Endothelial cell of umbilical vein (primary cell): Measurements from ENCODE around the gene METTL8.

Experiments used
- CTCF ChIP-seq, 2 donors: IDR thresholded peaks; 1 replicate in 1 of 2; 2 replicates in 1 of 2; pipeline ENCODE4 v1.5.1; 2011; ENCODE audit warnings: low read length in 2 of 2, mild to moderate bottlenecking in 2 of 2, moderate library complexity in 2 of 2, control low read depth in 1 of 2, inconsistent platforms in 1 of 2, low read depth in 1 of 2; ENCODE audit not compliant: insufficient read depth in 1 of 2; ENCODE audit errors: extremely low read depth in 1 of 2
- EZH2 ChIP-seq: IDR thresholded peaks from 2 replicates; pipeline ENCODE4 v1.6.1; 2012; ENCODE audit warnings: borderline replicate concordance, low read depth, mild to moderate bottlenecking, moderate library complexity, low read length, inconsistent platforms; ENCODE audit not compliant: severe bottlenecking
- FOS ChIP-seq: IDR thresholded peaks from 2 replicates; pipeline ENCODE4 v1.6.1; 2011; ENCODE audit warnings: mild to moderate bottlenecking, low read length, moderate library complexity, borderline replicate concordance; ENCODE audit not compliant: insufficient read depth
- JUN ChIP-seq: IDR thresholded peaks from 2 replicates; pipeline ENCODE4 v1.6.1; 2011; ENCODE audit warnings: borderline replicate concordance, low read depth; ENCODE audit not compliant: insufficient read length, insufficient read depth
- MYC ChIP-seq: IDR thresholded peaks from one replicate; pipeline ENCODE4 v1.6.1; 2011; ENCODE audit warnings: mild to moderate bottlenecking, low read depth, low read length
- POLR2A ChIP-seq: IDR thresholded peaks from 2 replicates; pipeline ENCODE4 v1.6.1; 2012; ENCODE audit warnings: low read depth, mild to moderate bottlenecking, control low read depth, low read length
- POLR2AphosphoS5 ChIP-seq: IDR thresholded peaks from 2 replicates; pipeline ENCODE4 v1.6.1; 2012; ENCODE audit warnings: low read depth, mild to moderate bottlenecking, control low read depth, low read length, moderate library complexity; ENCODE audit not compliant: insufficient read depth

- TF ChIP-seq POLR2AphosphoS5 (no peak), JUN (no peak), FOS (no peak), CTCF (IDR thresholded peaks at IDR 0.05; ENCODE audit: extremely low read depth in 1 of 2, insufficient read depth in 1 of 2, low read depth in 1 of 2, low read length in 2 of 2) (no peak), POLR2A (no peak), EZH2 (no peak), MYC (no peak)
Measured at GRCh38 chr2:171267855-171268629, 165.7 kb downstream of the METTL8 start.
